Measurements from ENCODE around the gene FAM149A. TPM values are rescaled to one million over a fixed set of nuclear protein-coding genes. Genes with fewer than 3 reads are reported as not detected.
A peak's percentile ranks its signal among the peaks of the same experiment; 100 is the strongest.

FAM149A gene
- total RNA-seq, 1 donor from 2014 or later = 0.13 TPM

DNA sequence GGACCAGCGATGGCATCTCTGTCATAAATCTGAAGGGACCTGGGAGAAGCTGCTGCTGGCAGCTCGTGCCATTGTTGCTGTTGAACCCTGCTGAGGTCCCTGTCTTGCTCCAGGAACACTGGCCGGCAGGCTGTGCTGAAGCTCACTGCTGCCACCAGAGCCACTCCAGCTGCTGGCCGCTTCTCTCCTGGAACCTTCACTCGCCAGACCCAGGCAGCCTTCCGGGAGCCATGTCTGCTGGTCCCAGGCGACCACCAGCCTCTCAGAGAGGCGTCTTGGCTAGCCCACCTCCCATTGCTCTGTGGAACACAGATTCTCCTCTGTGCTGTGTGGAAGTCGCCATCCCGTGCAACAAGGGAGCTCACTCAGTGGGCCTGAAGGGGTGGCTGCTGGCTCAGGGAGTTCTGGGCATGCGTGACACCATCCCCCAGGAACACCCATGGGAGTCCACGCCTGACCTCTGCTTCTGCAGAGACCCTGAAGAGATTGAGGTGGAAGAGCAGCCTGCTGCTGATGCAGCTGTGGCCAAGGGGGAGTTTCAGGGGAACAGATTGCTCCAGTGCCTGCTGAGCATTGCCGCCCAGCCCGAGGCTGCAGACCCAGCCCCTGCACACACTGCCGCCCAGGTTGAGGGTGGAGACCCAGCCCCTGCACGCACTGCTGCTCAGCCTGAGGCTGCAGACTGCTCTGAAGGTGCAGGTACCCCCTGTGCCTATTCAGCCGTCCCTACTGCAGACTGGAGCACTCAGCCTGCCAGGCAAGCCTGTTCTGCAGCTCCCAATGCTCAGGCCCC, 53.7 kb downstream of the FAM149A start:
- no peak for DNase-seq (ENCODE audit: low read depth in 2 of 2)

GRCh38 chr4:186158966-186159365, 54.5 kb downstream of the FAM149A start:
- DNase-seq (ENCODE audit: low read depth in 2 of 2) = no peak

GRCh38 chr4:186159613-186160012, 55.1 kb downstream of the FAM149A start:
- no peak for DNase-seq (ENCODE audit: low read depth in 2 of 2)

DNA sequence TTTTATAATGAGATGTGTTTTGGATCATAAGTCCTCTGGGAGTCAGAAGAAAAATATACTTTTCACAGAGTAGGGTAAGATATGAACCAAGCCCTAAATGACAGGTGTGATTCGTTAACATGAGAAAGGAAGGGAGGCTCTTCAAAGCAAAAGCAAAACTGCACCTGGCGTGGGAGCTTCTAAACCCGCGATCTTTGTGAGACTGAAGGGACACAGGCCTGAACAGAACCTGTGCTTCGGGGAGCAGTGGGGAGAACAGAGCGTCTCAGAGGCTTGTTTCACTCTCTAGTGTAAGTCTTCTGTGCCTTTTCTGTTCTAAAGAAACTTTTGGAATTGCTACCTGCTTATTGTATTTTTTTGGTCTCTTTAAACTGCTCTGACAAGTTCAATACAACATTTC, 56.6 kb downstream of the FAM149A start:
- no peak for DNase-seq (ENCODE audit: low read depth in 2 of 2)

DNA sequence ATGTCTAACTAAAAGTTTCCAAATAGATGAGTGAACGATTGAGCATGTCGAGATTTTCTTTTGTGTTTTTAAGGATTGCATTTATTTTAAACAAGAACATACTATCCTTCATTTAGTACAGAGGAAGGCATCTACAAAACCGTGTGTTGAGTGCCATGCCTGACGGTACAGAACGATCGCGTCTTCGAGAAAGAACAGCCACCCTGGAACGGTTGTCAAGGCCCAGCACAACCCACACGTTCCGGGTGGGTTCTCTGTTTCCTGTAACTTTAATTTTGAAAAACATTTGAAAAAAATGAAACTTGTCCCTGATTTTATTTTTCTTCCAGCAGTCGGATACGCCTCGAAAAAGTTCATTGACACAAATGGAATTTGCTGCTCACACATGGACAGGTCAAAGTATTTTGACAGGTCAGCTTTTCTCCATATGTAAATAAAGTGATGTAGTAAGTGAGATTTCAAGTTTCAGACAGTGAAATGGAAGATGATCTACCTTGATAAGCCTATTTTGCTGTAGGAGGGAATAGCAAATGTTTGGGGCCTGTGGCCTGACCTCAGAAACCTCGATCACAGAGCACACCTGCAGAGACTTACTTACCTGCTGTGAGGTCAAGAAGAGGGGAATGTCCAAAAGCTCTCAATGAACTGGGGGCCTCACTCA, 62.5 kb downstream of the FAM149A start:
- no peak for DNase-seq (ENCODE audit: low read depth in 2 of 2)

DNA sequence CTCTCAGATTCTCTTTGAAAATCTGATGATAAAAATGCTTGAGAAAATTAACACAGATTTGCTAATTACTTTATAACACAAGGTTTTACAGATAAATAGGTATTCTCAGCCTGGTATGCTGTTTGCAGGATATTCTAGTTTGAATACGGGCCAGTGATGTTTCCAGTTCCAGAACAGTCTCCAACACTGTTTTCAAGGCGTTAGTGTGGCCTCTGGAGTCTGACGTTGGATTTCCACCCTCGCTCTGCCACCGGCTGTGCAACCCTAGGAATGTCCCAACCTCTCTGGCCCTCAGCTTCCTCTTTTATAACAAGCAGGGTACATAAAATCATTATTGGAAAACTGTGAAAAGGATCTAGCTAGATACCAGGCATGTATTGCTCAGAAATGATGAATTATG, 63.1 kb downstream of the FAM149A start:
- no peak for DNase-seq (ENCODE audit: low read depth in 2 of 2)

- no peak for DNase-seq (ENCODE audit: low read depth in 2 of 2)
These were observed 64.2 kb downstream of the FAM149A start for GRCh38 chr4:186168750-186169149.

DNA sequence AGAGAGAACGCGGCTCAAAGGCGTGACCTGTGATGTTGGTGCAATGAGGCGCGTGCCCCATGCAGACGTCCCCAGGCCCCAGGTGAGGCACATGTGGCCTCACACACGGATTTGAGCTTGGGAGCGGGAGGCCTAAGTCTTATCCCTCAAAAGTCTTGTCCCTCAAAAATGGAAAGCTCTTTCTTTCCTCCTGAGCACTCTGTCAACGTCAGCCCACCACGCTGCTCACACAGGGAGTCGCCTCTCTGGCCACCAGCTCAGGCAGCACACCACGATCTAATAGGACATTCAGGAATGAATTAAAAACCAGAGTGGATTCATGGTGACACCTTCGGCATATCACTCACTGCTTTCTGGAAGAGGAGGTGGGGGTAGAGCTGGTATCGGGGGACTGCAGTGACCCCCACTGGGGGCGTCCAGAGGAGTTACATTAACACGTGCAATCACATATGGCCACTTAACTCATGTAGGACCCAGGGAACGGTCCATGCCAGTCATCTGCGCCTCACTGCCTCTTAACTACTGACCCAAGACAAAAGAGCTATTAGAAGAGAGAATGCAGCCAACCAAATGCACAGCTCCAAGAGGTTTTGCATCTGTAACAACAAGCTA, 64.9 kb downstream of the FAM149A start:
- no peak for DNase-seq (ENCODE audit: low read depth in 2 of 2)

- no peak for DNase-seq (ENCODE audit: low read depth in 2 of 2)
These were observed 65.7 kb downstream of the FAM149A start for GRCh38 chr4:186169945-186170802.

DNA sequence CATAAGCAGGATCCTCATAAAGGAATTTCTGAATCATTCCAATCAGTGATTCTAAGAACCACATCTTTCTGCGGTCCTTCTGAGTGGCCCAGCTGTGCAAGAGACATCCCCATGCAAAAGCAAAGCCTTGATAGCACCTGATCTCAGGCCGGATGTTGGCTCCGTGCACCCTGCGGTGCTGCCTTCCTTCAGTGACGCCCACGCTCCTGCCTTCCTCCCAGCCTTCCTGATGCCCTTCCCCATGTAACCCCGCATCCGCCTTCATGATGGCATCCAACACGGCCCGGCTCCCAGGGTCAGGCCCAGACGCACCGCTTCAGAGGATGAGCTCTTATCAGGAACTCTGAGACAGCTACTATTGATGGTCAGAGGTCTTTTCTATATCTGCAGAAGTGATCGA, 66.5 kb downstream of the FAM149A start:
- DNase-seq (ENCODE audit: low read depth in 2 of 2) = no peak

DNA sequence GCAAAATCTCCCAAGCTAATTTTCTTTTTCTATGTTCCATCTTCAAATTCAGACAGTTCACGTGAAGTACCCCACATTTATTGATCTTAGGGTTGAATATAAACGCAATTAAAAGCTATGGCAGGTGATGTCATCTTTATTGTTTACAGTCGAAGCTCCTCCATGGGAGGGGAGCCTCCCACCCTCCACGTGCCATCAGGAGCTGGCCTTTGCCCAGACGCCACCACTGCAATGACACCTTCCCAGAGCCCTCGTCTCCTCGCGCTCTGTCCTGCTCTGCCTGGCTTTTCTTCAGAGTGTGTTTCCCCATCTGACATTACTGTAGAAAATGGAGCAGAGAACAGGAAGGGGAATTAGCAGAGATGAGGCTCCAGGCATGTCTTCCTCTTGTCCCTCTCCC, 68.0 kb downstream of the FAM149A start:
- DNase-seq (ENCODE audit: low read depth in 2 of 2) = no peak

DNA sequence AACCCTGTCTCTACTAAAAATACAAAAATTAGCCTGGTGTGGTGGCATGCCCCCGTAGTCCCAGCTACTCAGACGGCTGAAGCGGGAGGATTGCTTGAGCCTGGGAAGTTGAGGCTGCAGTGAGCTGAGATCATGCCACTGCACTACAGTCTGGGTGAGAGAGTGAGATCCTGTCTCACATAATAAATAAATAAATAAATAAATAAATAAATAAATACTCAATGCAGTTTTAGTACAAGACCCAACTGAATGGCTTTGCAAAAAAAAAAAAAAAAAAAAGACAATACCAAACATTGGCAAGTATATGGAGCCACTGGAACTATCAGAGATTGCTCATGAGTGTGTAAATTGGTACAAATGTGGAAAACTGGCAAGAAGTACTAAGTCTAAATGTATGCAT, 83.6 kb downstream of the FAM149A start:
- DNase-seq (ENCODE audit: low read depth in 2 of 2) = no peak

GRCh38 chr4:186189656-186190055, 85.2 kb downstream of the FAM149A start:
- DNase-seq (ENCODE audit: low read depth in 2 of 2) = no peak

- DNase-seq (ENCODE audit: low read depth in 2 of 2) = no peak
These were observed 86.2 kb downstream of the FAM149A start for GRCh38 chr4:186190581-186191199.

GRCh38 chr4:186191200-186192065, 86.9 kb downstream of the FAM149A start, which contains the start of gene CYP4V2:
Gene CYP4V2 (plus strand): TSS chr4:186191567. CDS start chr4:186191824, 257 bp downstream.
- peak; percentile 40 to 51 for DNase-seq (ENCODE audit: low read depth in 2 of 2)

GRCh38 chr4:186192066-186192612, 87.6 kb downstream of the FAM149A start:
- DNase-seq (ENCODE audit: low read depth in 2 of 2) = peak in 1 of 2 donors; percentile 4

- DNase-seq (ENCODE audit: low read depth in 2 of 2) = no peak
These were observed 89.3 kb downstream of the FAM149A start for GRCh38 chr4:186193851-186194250.

DNA sequence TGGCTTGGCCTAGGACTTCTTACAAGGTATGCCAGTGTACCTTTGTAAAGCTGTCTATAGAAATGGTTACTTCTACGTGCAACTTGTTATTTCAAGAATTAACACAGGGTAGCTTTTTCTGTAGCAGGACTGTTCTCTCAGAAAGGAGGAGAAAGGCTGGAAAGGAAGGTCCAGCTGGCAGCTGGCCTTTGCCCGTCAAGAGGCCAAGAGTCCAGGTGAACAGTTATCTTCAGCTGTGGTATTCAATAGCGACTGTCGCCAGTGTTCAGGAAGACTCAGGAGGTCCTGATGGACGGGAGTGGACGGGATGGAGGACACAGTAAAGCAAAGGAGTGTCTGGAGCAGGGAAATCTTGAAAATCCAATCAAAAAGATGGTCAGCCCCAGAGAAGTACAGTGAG, 91.6 kb downstream of the FAM149A start:
- no peak for DNase-seq (ENCODE audit: low read depth in 2 of 2)

GRCh38 chr4:186200516-186200915, 96.0 kb downstream of the FAM149A start:
- no peak for DNase-seq (ENCODE audit: low read depth in 2 of 2)

DNA sequence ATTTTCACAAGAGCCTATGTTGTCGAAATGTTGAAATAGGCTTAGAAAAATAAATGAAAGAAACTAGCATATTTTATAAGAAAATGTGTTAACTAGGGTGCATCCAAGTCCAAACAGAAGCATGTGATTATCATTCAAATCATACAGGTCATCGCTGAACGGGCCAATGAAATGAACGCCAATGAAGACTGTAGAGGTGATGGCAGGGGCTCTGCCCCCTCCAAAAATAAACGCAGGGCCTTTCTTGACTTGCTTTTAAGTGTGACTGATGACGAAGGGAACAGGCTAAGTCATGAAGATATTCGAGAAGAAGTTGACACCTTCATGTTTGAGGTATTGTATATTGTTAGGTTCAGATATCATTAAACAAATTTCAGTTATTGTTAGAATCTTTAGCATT, 96.5 kb downstream of the FAM149A start:
- no peak for DNase-seq (ENCODE audit: low read depth in 2 of 2)

All from dermis microvascular lymphatic vessel endothelial cell (primary cell).